GM18858 (cell line): ENCODE data around the gene REG3A.

Experiments
- ATAC-seq: cut with Tn5 transposase; IDR thresholded peaks from one replicate; pipeline ENCODE4 v1.9.1; 2021; ENCODE audit not compliant: unreplicated experiment

The REG3A gene

DNA sequence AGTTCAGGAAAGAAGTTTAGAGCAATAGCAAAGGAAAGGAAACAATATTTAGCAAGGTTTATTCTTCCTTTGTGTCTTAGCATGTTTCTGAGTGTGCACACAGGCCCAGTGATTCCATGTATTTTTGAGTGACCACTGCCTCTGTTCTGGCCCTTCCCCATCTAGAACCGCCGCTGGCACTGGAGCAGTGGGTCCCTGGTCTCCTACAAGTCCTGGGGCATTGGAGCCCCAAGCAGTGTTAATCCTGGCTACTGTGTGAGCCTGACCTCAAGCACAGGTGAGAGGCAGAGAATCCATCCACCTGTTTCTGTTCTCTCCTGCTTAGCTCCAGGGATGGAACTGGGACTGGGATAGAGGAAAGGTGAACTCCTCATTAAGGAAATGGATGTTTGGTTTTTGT lies 36.9 kb downstream of the REG3A start:
- no peak for ATAC-seq

DNA sequence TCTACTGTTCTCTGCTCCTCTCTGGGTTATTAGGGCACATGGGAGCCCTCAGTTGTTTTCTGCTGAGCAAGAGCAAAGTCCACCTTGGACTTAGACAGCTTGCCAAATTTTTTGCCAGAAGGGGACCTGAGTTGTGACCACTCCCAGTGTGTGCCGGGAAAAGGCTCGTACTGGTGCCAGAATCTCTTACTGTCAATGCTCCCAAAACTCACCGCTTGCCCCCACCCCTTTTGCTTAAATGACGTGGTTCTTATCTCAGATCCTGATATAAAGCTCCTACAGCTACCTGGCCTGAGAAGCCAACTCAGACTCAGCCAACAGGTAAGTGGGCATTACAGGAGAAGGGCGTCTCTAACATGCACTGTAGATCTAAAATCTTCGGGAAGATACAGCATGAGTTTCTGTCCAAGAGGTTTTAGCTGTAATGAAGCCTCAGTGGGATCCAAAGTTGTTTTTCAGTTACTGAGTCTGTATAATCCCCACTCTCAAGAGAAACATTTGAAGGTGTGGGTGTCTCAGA lies 39.3 kb downstream of the REG3A start, which contains the start of gene REG1A:
TSS of gene REG1A (plus strand) at position 295 of the 520 bp plus-strand sequence. CDS start 374 bp downstream, outside the sequence.
- ATAC-seq, result no peak

- no peak for ATAC-seq
Measured at GRCh38 chr2:79116997-79117928, 42.3 kb downstream of the REG3A start.

GRCh38 chr2:79114797-79115494 lies 44.6 kb downstream of the REG3A start:
- no peak for ATAC-seq

DNA sequence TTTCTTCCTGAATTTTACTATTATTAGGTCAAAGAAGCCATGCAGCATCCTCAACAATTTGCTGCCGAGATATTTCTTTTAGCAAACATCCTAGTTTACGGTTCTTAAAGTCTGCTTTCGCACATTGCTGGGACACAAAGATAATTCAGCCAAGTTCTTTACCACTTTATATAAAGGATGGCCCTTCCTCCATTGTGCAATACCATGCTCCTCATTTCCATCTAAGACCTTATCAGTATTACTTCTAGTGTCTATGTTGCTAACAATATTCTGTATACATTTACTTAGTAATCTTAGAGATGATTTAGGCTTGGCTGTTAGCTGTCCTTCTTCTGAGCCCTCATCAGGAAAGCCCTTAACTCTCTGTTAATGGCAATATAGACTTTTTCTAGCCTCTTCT lies 47.3 kb downstream of the REG3A start:
- ATAC-seq, result no peak
